ENCODE measurements around the gene RAB4B. TPM values are rescaled to one million over a fixed set of nuclear protein-coding genes. Genes with fewer than 3 reads are reported as not detected.
"Not testable (repeated sequence)": the region's sequence is repeated elsewhere in the genome, so short reads cannot be mapped to it uniquely, and the experiment has no call there.

The RAB4B gene
- total RNA-seq, 2 donors from 2014 or later, result 20.4 to 23.3 TPM

DNA sequence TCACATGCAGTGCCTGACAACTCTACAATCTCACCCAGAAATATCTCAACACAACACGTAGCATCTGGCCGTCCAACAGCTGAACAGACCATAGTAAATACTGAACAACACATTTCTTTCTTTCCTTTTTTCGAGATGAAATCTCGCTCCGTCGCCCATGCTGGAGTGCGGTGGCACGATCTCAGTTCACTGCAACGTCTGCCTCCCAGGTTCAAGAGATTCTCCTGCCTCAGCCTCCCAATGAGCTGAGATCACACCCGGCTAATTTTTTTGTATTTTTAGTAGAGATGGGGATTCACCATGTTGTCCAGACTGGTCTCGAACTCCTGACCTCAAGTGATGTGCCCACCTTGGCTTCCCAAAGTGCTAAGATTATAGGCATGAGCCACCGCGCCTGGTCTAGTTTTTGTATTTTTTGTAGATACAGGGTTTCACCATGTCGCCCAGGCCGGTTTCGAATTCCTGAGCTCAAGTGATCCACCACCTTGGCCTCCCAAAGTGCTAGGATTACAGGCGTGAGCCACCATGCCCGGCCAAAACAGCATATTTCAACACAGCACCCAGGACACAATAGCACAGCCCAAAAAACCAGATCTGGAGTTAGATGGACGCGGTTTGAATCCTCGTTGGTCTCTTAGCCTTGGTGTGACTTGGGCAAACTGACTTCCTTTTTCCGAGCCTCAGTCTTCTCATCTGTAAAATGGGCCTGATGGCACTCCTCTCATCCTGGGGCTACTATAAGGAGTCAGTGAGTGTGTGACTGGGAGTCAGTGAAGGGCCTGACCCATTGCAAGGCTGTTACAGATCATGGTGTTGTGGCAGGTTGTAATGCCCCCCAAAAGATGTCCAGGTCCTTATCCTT lies 49.6 kb downstream of the RAB4B start:
- peaks cover 36% of the 10 kb centered on the region for H3K4me1 ChIP-seq
- WGBS, 2 donors, result 91 to 93% methylated on average over 22 of the region's 22 CpGs
- no peaks in the 10 kb centered on the region for H3K9me3 ChIP-seq
- H3K27me3 ChIP-seq, result no peaks in the 10 kb centered on the region
- no peak overlapping the region for H3K4me3 ChIP-seq
- no peaks in the 10 kb centered on the region for H3K36me3 ChIP-seq (replicated peaks in 1 of 2; ENCODE audit: insufficient read depth in 1 of 2, low read depth in 2 of 2)
- no peak overlapping the region for H3K27ac ChIP-seq
- TF ChIP-seq, protein P1, sequence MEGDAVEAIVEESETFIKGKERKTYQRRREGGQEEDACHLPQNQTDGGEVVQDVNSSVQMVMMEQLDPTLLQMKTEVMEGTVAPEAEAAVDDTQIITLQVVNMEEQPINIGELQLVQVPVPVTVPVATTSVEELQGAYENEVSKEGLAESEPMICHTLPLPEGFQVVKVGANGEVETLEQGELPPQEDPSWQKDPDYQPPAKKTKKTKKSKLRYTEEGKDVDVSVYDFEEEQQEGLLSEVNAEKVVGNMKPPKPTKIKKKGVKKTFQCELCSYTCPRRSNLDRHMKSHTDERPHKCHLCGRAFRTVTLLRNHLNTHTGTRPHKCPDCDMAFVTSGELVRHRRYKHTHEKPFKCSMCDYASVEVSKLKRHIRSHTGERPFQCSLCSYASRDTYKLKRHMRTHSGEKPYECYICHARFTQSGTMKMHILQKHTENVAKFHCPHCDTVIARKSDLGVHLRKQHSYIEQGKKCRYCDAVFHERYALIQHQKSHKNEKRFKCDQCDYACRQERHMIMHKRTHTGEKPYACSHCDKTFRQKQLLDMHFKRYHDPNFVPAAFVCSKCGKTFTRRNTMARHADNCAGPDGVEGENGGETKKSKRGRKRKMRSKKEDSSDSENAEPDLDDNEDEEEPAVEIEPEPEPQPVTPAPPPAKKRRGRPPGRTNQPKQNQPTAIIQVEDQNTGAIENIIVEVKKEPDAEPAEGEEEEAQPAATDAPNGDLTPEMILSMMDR (IDR thresholded peaks at IDR 0.05), result no peak
- TF ChIP-seq POLR2A (IDR thresholded peaks at IDR 0.05), result no peak
- ATAC-seq, result no peak
- intact Hi-C loops (cut with DNase I), result no loop called here
- no peak for DNase-seq

DNA sequence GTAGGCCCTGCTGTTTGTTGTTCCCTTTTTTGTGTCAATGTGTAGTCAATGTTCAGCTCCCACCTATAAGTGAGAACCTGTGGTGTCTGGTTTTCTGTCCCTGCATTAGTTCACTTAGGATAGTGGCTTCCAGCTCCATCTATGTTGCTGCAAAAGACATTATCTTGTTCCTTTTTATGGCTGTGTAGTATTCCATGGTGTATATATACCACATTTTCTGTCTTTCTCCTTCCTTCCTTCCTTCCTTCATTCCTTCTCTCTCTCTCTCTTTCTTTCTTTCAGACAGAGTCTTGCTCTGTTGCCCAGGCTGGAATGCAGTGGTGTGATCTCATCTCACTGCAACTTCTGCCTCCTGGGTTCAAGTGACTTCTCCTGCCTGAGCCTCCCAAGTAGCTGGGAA lies 51.2 kb downstream of the RAB4B start:
- ATAC-seq, result no peak
- Histone ChIP-seq H3K27ac (no peak overlapping the region), H3K27me3 (no peaks in the 10 kb centered on the region), H3K4me1 (peaks cover 25% of the 10 kb centered on the region), H3K9me3 (no peaks in the 10 kb centered on the region), H3K4me3 (no peak overlapping the region), H3K36me3 (replicated peaks in 1 of 2; ENCODE audit: insufficient read depth in 1 of 2, low read depth in 2 of 2) (no peaks in the 10 kb centered on the region)
- no peak for DNase-seq
- intact Hi-C loops (cut with DNase I), result no loop called here
- TF ChIP-seq, protein P1 (IDR thresholded peaks at IDR 0.05), result no peak
- no peak for TF ChIP-seq POLR2A (IDR thresholded peaks at IDR 0.05)

DNA sequence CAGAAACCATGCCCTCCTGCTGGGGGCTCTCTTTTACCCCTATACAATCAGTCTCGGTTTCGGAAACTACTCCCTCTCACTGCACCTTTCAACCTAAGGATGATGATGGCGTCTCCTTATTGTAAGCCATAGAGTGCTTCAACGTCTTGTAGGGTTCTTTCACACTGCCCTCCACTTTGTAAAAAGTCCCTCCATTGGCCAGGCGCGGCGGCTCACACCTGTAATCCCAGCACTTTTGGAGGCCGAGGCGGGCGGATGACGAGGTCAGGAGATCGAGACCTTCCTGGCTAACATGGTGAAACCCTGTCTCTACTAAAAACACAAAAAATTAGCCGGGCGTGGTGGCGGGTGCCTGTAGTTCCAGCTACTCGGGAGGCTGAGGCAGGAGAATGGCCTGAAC lies 52.7 kb downstream of the RAB4B start:
- DNase-seq; H3K9me3 ChIP-seq; H3K27me3 ChIP-seq; H3K36me3 ChIP-seq (replicated peaks in 1 of 2; ENCODE audit: insufficient read depth in 1 of 2, low read depth in 2 of 2); ATAC-seq; intact Hi-C loops (cut with DNase I); H3K4me3 ChIP-seq: not testable (repeated sequence)
- H3K27ac ChIP-seq, result peak overlapping the region in 1 of 4 donors; percentile 87
- 96 to 98% methylated on average over 16 of the region's 16 CpGs for WGBS, 2 donors
- peaks cover 22% of the 10 kb centered on the region for H3K4me1 ChIP-seq

DNA sequence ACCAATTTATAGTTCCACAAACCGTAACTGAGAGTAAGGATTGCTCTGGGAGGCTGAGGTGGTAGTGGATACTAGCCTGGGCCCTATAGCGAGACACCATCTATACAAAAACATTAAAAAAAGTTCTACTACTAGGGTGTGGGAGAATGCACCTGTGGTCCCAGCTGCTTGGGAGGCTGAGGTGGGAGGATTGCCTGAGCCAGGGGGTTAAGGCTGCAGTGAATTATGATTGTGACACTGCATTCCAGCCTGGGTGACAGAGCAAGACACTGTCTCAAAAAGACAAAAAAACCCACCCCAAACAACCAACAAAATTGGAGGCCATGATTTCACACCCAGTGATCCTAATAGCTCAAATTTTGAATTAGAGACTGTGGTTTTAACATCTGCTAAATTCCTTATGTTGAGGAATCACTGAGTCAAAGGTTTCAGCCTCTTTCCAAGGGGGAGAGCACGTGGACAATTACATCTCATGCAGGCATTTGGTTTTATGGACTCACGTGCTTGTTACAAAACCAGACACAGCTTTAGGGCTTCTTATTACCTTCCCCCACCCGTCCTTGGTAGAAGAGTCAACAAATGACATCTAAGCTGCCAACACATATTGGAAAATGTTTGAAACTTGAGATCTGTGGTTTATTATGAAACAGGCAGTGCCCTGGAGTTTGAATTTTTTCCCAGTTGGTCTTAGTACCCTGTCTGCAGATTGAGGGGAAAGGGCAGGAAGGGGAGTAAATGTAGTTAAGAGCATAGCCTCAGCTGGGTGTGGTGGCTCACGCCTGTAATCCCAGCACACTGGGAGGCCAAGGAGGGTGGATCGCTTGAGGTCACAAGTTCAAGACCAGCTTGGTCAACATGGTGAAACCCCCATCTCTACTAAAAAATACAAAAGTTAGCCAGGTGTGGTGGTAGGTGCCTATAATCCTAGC lies 53.7 kb downstream of the RAB4B start:
- intact Hi-C loops (cut with DNase I), result no loop called here
- DNase-seq (peak; percentile 59 to 92 (median 72)), ATAC-seq (peak; percentile 97)
- Histone ChIP-seq H3K36me3 (replicated peaks in 1 of 2; ENCODE audit: insufficient read depth in 1 of 2, low read depth in 2 of 2) (no peaks in the 10 kb centered on the region), H3K27ac (peak overlapping the region; percentile 79 to 87 (median 86)), H3K4me1 (peaks cover 22% of the 10 kb centered on the region), H3K9me3 (no peaks in the 10 kb centered on the region), H3K27me3 (no peaks in the 10 kb centered on the region), H3K4me3 (no peak overlapping the region)
- peak in 2 of 3 donors; percentile 19 to 48 for TF ChIP-seq POLR2A (IDR thresholded peaks at IDR 0.05)
- TF ChIP-seq, protein P1 (IDR thresholded peaks at IDR 0.05), result no peak
- 29 to 38% methylated on average over 7 of the region's 7 CpGs for WGBS, 2 donors

DNA sequence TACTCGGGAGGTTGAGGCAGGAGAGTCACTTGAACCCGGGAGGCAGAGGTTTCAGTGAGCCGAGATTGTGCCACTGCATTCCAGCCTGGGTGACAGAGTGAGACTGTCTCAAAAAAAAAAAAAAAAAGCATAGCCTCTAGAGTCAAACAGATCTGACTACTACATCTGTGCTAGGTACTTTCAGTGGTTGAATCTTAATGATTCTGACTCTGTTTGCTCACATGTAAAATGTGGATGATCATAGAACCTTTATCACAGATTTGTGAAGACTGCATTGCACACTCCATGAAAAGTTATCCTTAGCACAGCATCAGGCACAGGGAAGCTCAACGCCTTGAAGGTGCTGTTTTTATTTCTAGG lies 54.4 kb downstream of the RAB4B start:
- H3K27me3 ChIP-seq; DNase-seq; intact Hi-C loops (cut with DNase I); H3K4me3 ChIP-seq; H3K9me3 ChIP-seq; H3K36me3 ChIP-seq (replicated peaks in 1 of 2; ENCODE audit: insufficient read depth in 1 of 2, low read depth in 2 of 2): not testable (repeated sequence)
- peaks cover 22% of the 10 kb centered on the region for H3K4me1 ChIP-seq
- 51 to 76% methylated on average over 4 of the region's 4 CpGs for WGBS, 2 donors
- peak overlapping the region; percentile 79 to 87 (median 86) for H3K27ac ChIP-seq
- ATAC-seq, result peak; percentile 13

DNA sequence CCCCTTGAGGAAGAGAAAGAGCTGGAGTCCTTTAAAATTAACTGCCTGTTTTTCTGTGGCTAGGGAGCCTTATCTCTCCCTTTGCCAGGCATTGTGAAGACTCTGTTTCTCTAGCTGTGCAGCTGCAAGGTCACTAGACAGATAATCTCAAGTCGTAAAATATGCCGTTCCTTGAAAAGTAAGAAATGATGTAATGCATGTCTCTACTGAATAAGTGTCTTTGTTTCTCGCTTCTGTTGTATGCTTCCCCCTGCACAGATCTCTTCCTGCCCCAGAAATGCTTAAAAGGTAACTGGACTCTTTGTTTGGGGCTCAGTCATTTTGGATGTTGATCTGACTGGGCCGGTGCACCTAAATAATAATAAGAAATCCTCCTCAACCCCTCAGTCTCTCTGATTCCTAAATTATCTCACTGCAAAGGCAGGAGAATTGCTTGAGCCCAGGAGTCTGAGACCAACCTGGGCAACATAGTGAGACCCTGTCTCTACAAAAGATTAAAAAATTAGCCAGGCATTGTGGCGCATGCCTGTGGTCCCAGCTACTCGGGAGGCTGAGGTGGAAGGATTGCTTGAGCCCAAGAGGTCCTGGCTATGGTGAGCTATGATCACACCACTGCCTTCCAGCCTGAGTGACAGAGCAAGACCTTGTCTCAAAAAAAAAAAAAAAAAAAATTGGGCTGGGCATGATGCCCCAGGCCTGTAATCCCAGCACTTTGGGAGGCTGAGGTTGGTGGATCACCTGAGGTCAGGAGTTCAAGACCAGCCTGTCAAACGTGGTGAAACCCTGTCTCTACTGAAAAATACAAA lies 55.9 kb downstream of the RAB4B start:
- H3K27ac ChIP-seq, result peak overlapping the region in 3 of 4 donors; percentile 49 to 87 (median 64)
- H3K4me3 ChIP-seq; H3K27me3 ChIP-seq; ATAC-seq; H3K9me3 ChIP-seq; DNase-seq; H3K36me3 ChIP-seq (replicated peaks in 1 of 2; ENCODE audit: insufficient read depth in 1 of 2, low read depth in 2 of 2); intact Hi-C loops (cut with DNase I): not testable (repeated sequence)
- 33 to 49% methylated on average over 5 to 7 of the region's 7 CpGs for WGBS, 2 donors
- H3K4me1 ChIP-seq, result peaks cover 22% of the 10 kb centered on the region

Measured in body of pancreas (tissue), 4 donors.